A549 (cell line): ENCODE measurements around the gene BCAP31. TPM values are rescaled to one million over a fixed set of nuclear protein-coding genes. Genes with fewer than 3 reads are reported as not detected.

Experiments
- ATAC-seq, 2 experiments: fragments of 200-7000 bp in 1 of 2; fragments of >200 bp in 1 of 2; cut with Nextera tagmentation in 1 of 2; cut with Tn5 transposase in 1 of 2; 3 replicates each; pipeline versions ENCODE4 v1.8.0 to v1.9.1; 2018 to 2020; ENCODE audit warnings: mild to moderate bottlenecking in 1 of 2, moderate library complexity in 1 of 2
- CTCF ChIA-PET: fragments of 300-600 bp; sonication (Branson Sonifier 250); formaldehyde crosslinking; extraction: SDS; loops from one replicate; lab custom pipeline; 2021; ENCODE audit warnings: antibody characterized with exemption, inconsistent platforms; lab: Yijun Ruan, JAX
- POLR2A ChIA-PET: fragments of 350-600 bp; formaldehyde crosslinking; extraction: SDS; loops from one replicate; lab custom pipeline; 2021; ENCODE audit warnings: antibody characterized with exemption, inconsistent platforms; lab: Yijun Ruan, JAX
- DNase-seq, 2 experiments: peaks; one replicate each; pipeline versions ENCODE4 v3.0.0 to v3.0.0-alpha.2; 2011 to 2016; ENCODE audit warnings: low read depth in 1 of 2, low spot score in 1 of 2
- FAIRE-seq: peaks from 2 replicates; lab custom pipeline; 2011; peaks lifted over from hg19 to GRCh38; lab: Jason Lieb, UNC
- H3K27ac ChIP-seq, 2 experiments: fragments of >200 bp; sonication (Bioruptor Twin); formaldehyde crosslinking; 3 replicates each; pipeline ENCODE4 v1.5.1; 2016 to 2017
- H3K4me1 ChIP-seq: fragments of >200 bp; sonication (Bioruptor Twin); formaldehyde crosslinking; 3 replicates; pipeline ENCODE4 v1.6.1; 2016
- H3K4me2 ChIP-seq: fragments of >200 bp; sonication (Bioruptor Twin); formaldehyde crosslinking; 3 replicates; pipeline ENCODE4 v1.6.1; 2016
- H3K4me3 ChIP-seq: fragments of >200 bp; sonication (Bioruptor Twin); formaldehyde crosslinking; 3 replicates; pipeline ENCODE4 v1.5.1; 2016
- H3K9me3 ChIP-seq: fragments of >200 bp; sonication (Bioruptor Twin); formaldehyde crosslinking; 3 replicates; pipeline ENCODE4 v1.6.1; 2016
- CEBPB ChIP-seq, 2 experiments: fragments of >200 bp in 1 of 2; sonication (Bioruptor Twin) in 1 of 2; formaldehyde crosslinking in 1 of 2; IDR thresholded peaks; 2 replicates each; pipeline ENCODE4 v1.6.1; 2012 to 2016
- HEYL ChIP-seq: fragments of 250-450 bp; sonication (Bioruptor Pico); IDR thresholded peaks from 2 replicates; pipeline ENCODE4 v1.8.0; 2021; ENCODE audit warnings: mild to moderate bottlenecking, moderate library complexity
- HMGXB4 ChIP-seq: fragments of 250-450 bp; sonication (Bioruptor Pico); IDR thresholded peaks from 2 replicates; pipeline ENCODE4 v1.5.0; 2021; ENCODE audit warnings: mild to moderate bottlenecking, moderate library complexity, borderline replicate concordance
- HOXA7 ChIP-seq: fragments of 250-450 bp; sonication (Bioruptor Pico); IDR thresholded peaks from 2 replicates; pipeline ENCODE4 v1.5.0; 2020; ENCODE audit warnings: mild to moderate bottlenecking, moderate library complexity
- HOXB5 ChIP-seq: fragments of 250-450 bp; sonication (Bioruptor Pico); IDR thresholded peaks from 2 replicates; pipeline ENCODE4 v1.5.0; 2020; ENCODE audit warnings: mild to moderate bottlenecking, moderate library complexity
- JUN ChIP-seq, 2 experiments: fragments of >200 bp; sonication (Bioruptor Twin); formaldehyde crosslinking; IDR thresholded peaks; 2 replicates in 1 of 2; 3 replicates in 1 of 2; pipeline ENCODE4 v1.6.1; 2016 to 2017
- MYC ChIP-seq: IDR thresholded peaks from 2 replicates; pipeline ENCODE4 v1.6.1; 2012; ENCODE audit warnings: mild to moderate bottlenecking, inconsistent platforms, low read length, improper control_type of control experiment, borderline replicate concordance
- NR3C1 ChIP-seq: fragments of >200 bp; sonication (Bioruptor Twin); formaldehyde crosslinking; IDR thresholded peaks from 3 replicates; pipeline ENCODE4 v1.6.1; 2017
- PHF8 ChIP-seq: fragments of 200-600 bp; sonication (generic); IDR thresholded peaks from 2 replicates; pipeline ENCODE4 v1.6.1; 2016; ENCODE audit warnings: low read depth, mild to moderate bottlenecking, antibody characterized with exemption, moderate library complexity, borderline replicate concordance
- POLR2A ChIP-seq: IDR thresholded peaks from 2 replicates; pipeline ENCODE4 v1.6.1; 2012; ENCODE audit warnings: mild to moderate bottlenecking, low read length
- RCOR1 ChIP-seq: fragments of 150-350 bp; IDR thresholded peaks from 2 replicates; pipeline ENCODE4 v1.6.1; 2014; ENCODE audit warnings: antibody characterized with exemption, low read length, low read depth
- REST ChIP-seq: fragments of 200-600 bp; sonication (generic); IDR thresholded peaks from 2 replicates; pipeline ENCODE4 v1.6.1; 2016; ENCODE audit warnings: antibody characterized with exemption, mild to moderate bottlenecking, moderate library complexity
- RNF2 ChIP-seq: fragments of 200-600 bp; sonication (generic); IDR thresholded peaks from 2 replicates; pipeline ENCODE4 v1.6.1; 2016; ENCODE audit warnings: low read depth, mild to moderate bottlenecking, antibody characterized with exemption, moderate library complexity, borderline replicate concordance
- SMC3 ChIP-seq: fragments of >200 bp; sonication (Bioruptor Twin); formaldehyde crosslinking; IDR thresholded peaks from 3 replicates; pipeline ENCODE4 v1.6.1; 2018; ENCODE audit warnings: inconsistent platforms
- TFCP2L1 ChIP-seq: fragments of 250-450 bp; sonication (Bioruptor Pico); IDR thresholded peaks from 2 replicates; pipeline ENCODE4 v1.5.0; 2021; ENCODE audit warnings: mild to moderate bottlenecking
- TP53 ChIP-seq: fragments of 250-450 bp; sonication (Bioruptor Pico); IDR thresholded peaks from 2 replicates; pipeline ENCODE4 v1.5.0; 2021; ENCODE audit warnings: mild to moderate bottlenecking, moderate library complexity
- ZC3H11A ChIP-seq: fragments of 450-650 bp; IDR thresholded peaks from 2 replicates; pipeline ENCODE4 v1.6.1; 2014; ENCODE audit warnings: antibody characterized with exemption, mild to moderate bottlenecking
- ZNF302 ChIP-seq: fragments of 250-450 bp; sonication (Bioruptor Pico); IDR thresholded peaks from 2 replicates; pipeline ENCODE4 v1.9.0; 2021; ENCODE audit warnings: inconsistent platforms, mild to moderate bottlenecking, moderate library complexity
- WGBS: methylation state at CpG from one replicate; pipeline ENCODE4 v1.1.6; 2017; ENCODE audit errors: missing lambda C conversion rate; 5-methylcytosine and 5-hydroxymethylcytosine counted together
- polyA plus RNA-seq, 4 experiments: library from polyadenylated mRNA; depleted of rRNA in 3 of 4; stranded (reverse); fragments of >200 nt; fragmentation: RNase III in 1 of 4; extraction: RNeasy Plus Mini Kit Qiagen cat#74134 plus additional on column Dnase treatment in 1 of 4; gene quantifications; 2 replicates in 3 of 4; 3 replicates in 1 of 4; pipeline ENCODE4 v1.2.3, GENCODE V29; 2011 to 2017
- TF ChIP-seq, protein P1 (sequence below): fragments of 450-650 bp; IDR thresholded peaks from 2 replicates; pipeline ENCODE4 v1.6.1; 2014; ENCODE audit warnings: antibody characterized with exemption
- TF ChIP-seq, protein P2 (sequence below): fragments of 150-350 bp; IDR thresholded peaks from 2 replicates; pipeline ENCODE4 v1.6.1; 2014; ENCODE audit warnings: low read depth, mild to moderate bottlenecking, low read length

Gene BCAP31
- polyA plus RNA-seq, 2 of the 4 experiments (the other 2 are of a cell fraction), result 217 to 349 TPM

DNA sequence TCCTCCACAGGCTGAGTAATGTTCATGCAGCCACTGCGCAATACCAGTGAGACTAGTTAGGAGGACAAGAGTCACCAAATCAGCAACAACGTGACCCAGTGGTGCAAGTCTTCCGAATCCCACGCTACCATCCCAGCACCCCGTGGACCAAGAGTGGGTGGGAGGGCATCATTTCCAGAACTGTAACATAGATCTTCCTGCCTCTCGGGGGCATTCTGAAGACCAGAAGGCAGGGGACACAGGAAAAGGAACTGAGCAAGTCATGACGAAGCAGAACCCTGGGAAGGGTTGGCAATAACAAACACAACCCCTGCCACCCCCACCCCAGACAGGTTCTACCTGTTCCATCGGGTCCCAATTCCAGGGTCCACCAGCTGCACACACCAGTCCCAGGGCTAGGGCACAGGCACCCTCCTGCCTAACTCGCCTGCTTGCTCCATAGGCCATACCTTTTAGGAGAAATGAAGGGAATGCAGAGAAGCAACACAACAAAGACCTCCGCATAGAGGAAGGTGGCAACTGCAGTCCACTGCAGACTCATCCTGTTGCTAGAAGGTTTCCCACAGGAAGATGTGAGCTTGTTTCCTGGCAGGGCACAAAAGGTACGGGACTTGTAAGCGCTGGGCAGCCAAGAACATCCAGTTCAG is 1.4 kb downstream of the BCAP31 start:
- Histone ChIP-seq H3K4me1 (peaks cover 25% of the 10 kb centered on the region), H3K4me2 (peak overlapping the region; percentile 90), H3K27ac (peak overlapping the region; percentile 97), H3K9me3 (no peaks in the 10 kb centered on the region), H3K4me3 (peak overlapping the region; percentile 93)
- DNase-seq (peak in 1 of 2 experiments; percentile 25), FAIRE-seq (no peak), ATAC-seq (no peak)
- CTCF ChIA-PET, result interaction anchor here (0.7 to 1.6 kb wide), 4 partner anchors 9 to 118 kb away, joined by 3 to 4 read pairs (median 3); no protein-coding TSS in a partner anchor
- POLR2A ChIA-PET, result no interaction called here
- 0 out of 4 replicates have a peak, but pooled peaks of 1 of the 2 experiments have one; percentile 12 for TF ChIP-seq CEBPB (IDR thresholded peaks at IDR 0.05)
- TF ChIP-seq HMGXB4 (CRISPR knock-in tag), result no peak
- 37% methylated on average over 11 of the region's 12 CpGs for WGBS

- H3K4me2 ChIP-seq, result no peak overlapping the region
- peaks cover 9% of the 10 kb centered on the region; the same call in 2 of the 3 replicates for H3K4me1 ChIP-seq
- CTCF ChIA-PET, result interaction anchor here (0.9 to 5.1 kb wide), 2 partner anchors 11 to 110 kb away, joined by 4 to 27 read pairs; no protein-coding TSS in a partner anchor
- no peak overlapping the region for H3K4me3 ChIP-seq
- no peak for DNase-seq
- TF ChIP-seq TFCP2L1 (CRISPR knock-in tag), result no peak
- TF ChIP-seq HOXB5 (CRISPR knock-in tag), result no peak
- no peak for TF ChIP-seq RCOR1
- no peak for TF ChIP-seq TP53 (CRISPR knock-in tag)
- TF ChIP-seq, protein P1, sequence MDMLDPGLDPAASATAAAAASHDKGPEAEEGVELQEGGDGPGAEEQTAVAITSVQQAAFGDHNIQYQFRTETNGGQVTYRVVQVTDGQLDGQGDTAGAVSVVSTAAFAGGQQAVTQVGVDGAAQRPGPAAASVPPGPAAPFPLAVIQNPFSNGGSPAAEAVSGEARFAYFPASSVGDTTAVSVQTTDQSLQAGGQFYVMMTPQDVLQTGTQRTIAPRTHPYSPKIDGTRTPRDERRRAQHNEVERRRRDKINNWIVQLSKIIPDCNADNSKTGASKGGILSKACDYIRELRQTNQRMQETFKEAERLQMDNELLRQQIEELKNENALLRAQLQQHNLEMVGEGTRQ, result no peak
- TF ChIP-seq, all 56 proteins: peak for 0
- no peak overlapping the region for H3K27ac ChIP-seq
- H3K9me3 ChIP-seq, result no peaks in the 10 kb centered on the region
- POLR2A ChIA-PET, result no interaction called here
- FAIRE-seq, result no peak
- WGBS, result 100% methylated on average over 2 of the region's 2 CpGs
- no peak for ATAC-seq
These were observed 4.5 kb downstream of the BCAP31 start for GRCh38 chrX:153719701-153720100.

DNA sequence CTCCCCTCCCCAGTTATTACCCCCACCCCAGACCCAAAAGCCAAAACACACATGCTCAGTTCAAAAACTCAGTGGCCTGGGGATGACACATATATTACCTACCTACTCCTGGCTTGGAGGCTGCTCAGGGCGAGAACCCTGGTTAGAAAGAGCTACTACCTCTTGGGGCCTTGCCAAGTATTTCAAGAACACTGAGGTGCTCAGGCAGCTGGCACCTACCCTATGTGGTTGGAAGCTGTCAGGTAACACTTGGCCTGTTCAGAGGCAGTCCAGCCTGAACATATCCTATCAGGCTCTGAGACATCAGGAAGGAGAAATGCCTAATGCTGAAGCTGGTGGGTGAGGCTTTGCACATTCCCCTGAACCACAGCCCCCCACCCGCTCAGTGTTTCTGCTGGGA is 4.9 kb downstream of the BCAP31 start:
- Histone ChIP-seq H3K4me3 (no peak overlapping the region), H3K4me1 (peaks cover 9% of the 10 kb centered on the region; the same call in 2 of the 3 replicates), H3K27ac (no peak overlapping the region), H3K9me3 (no peaks in the 10 kb centered on the region), H3K4me2 (no peak overlapping the region)
- ChIA-PET POLR2A (no interaction called here), CTCF (interaction anchor here (1.2 to 5.1 kb wide), 2 partner anchors 10 to 16 kb away, joined by 3 to 27 read pairs; no protein-coding TSS in a partner anchor)
- FAIRE-seq (no peak), ATAC-seq (no peak), DNase-seq (no peak)
- TF ChIP-seq HOXA7 (CRISPR knock-in tag) (no peak), ZNF302 (CRISPR knock-in tag) (no peak), CEBPB (IDR thresholded peaks at IDR 0.05) (no peak), REST (no peak), ZC3H11A (no peak), JUN (IDR thresholded peaks at IDR 0.05) (no peak), SMC3 (no peak), POLR2A (no peak), PHF8 (no peak), RNF2 (no peak), HEYL (CRISPR knock-in tag) (no peak), MYC (no peak), NR3C1 (no peak)
- TF ChIP-seq, protein P1, result no peak
- TF ChIP-seq, protein P2, sequence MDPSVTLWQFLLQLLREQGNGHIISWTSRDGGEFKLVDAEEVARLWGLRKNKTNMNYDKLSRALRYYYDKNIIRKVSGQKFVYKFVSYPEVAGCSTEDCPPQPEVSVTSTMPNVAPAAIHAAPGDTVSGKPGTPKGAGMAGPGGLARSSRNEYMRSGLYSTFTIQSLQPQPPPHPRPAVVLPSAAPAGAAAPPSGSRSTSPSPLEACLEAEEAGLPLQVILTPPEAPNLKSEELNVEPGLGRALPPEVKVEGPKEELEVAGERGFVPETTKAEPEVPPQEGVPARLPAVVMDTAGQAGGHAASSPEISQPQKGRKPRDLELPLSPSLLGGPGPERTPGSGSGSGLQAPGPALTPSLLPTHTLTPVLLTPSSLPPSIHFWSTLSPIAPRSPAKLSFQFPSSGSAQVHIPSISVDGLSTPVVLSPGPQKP, result no peak
- 100% methylated on average over 1 of the region's 2 CpGs for WGBS
